OCI-LY3 (cell line): Measurements from ENCODE around the gene ANGPTL3.

Experiments
- CTCF ChIP-seq: fragments of 200-600, 300-600 bp; sonication (generic); IDR thresholded peaks from 2 replicates; pipeline ENCODE4 v1.5.1; 2014; ENCODE audit warnings: antibody characterized with exemption, low read length, low read depth
- EZH2phosphoT487 ChIP-seq: fragments of 200-600 bp; shearing (Covaris generic); IDR thresholded peaks from 2 replicates; pipeline ENCODE4 v1.6.1; 2018; ENCODE audit warnings: antibody characterized with exemption, mixed run types, low read depth

GRCh38 chr1:62601457-62601856 is 4.1 kb downstream of the ANGPTL3 start:
- TF ChIP-seq CTCF (no peak), EZH2phosphoT487 (no peak)
